NT2/D1 (cell line): Measurements from ENCODE around the gene IGF2BP2.

Experiments
- YY1 ChIP-seq: IDR thresholded peaks from 2 replicates; pipeline ENCODE4 v1.6.1; 2011; ENCODE audit not compliant: insufficient read length, insufficient read depth
- ZNF274 ChIP-seq: IDR thresholded peaks from 2 replicates; pipeline ENCODE4 v1.6.1; 2011; ENCODE audit warnings: mild to moderate bottlenecking, low read depth, low read length

GRCh38 chr3:185639632-185640206 is 185.1 kb downstream of the IGF2BP2 start:
- TF ChIP-seq ZNF274: no peak
- TF ChIP-seq YY1: no peak
